NCI-H510A (cell line): ENCODE results near the gene IL13RA1.
"Not testable (repeated sequence)": the region's sequence is repeated elsewhere in the genome, so short reads cannot be mapped to it uniquely, and the experiment has no call there.

ENCODE experiments used
- DNase-seq: peaks from one replicate; lab custom pipeline; 2025; lab: John Stamatoyannopoulos, UW

IL13RA1 gene

DNA sequence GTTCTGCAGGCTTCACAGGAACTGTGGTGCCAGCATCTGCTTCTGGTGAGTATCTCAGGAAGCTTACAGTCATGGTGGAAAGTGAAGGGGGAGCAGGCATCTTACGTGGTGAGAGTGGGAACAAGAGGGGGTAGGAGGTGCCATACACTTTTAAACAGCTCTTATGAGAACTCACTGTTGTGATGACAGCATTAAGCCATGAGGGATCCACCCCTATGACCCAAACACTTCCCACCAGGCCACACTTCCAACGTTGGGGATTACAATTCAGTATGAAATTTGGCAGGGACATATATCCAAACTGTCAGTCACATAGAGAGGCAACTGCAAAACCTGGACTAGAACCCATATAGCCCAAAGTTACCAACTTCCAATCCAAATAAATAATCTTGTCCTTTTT, 53.1 kb downstream of the IL13RA1 start:
- no peak for DNase-seq

DNA sequence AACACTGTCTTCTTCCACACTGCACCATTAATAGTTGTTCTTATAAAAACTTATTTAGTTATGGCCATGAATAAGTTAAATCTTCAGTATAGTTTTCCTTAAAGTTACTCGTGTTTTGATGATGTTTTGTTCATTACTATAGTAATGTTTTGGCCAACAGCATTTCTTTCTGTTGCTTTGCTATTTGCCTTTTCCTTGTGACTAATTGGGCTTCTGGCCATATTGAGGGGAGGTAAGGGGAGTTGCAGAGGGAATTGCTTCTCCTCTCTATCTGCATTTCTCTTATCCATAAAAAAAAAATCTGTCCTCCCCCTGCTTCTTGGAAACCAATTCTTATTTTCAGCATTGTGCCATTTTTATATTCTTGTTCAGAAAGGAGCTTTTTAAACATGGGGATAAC, 53.5 kb downstream of the IL13RA1 start:
- no peak for DNase-seq

- DNase-seq: no peak
Observed at GRCh38 chrX:118795528-118796280, 68.3 kb downstream of the IL13RA1 start.

DNA sequence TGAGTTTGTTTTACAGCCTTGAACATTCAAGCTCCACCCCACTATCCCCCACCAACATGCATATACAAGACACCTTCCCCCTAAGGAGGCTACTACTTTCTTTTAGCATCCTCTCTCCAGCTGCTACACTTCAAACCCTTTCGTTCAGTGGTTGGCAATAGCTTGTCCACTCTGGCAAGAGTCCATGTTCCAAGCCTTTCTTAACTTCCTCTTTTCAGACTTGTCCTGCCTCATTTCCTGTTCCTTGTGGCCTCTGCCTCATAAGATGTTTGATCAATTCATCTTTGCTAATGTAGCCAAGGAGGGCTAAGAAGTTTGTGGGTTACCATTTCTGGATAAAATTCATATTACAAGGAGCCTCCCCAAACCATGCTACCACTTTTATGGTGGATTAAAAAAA, 75.5 kb downstream of the IL13RA1 start:
- DNase-seq: no peak

DNA sequence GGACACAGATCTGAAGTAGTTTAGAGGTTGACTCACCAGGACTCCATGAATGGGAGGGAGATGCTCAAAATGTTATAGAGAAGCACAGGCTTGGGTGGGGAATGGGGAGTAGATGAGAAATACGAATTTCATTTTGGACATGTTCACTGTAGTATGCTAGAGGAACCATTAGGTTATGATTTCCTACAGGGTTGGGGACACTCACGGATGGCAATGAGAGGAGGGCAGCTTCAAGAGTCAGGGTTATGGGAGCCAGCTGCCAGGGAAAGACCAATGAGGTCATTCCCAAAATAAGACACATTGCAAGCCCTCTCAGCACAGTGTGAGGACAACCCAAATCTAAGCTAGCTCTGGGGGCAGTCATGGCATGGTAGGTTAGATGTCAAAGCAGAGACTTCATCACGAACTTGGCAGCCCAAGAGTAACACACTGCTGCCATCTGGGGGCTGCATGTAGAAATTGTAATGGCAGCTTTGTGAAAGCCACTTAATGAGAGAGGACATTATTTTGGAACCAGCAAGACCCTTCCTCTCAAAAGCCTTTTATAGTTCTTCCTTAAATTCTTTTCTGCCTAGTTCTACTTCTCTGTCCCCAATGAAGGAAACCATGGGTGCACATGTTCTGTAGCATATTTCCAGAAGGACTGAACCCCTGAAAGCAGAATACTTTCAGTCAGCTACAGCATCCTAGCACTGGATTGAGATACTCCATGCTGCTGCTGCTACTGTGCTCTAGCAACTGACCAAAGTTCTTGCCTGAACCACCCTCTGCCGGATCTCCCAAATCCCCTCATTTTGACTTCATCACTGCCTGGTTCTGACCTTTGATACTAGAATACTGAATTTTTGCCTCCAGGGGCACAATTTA, 80.0 kb downstream of the IL13RA1 start:
- peak; percentile 14 for DNase-seq

- not testable (repeated sequence) for DNase-seq
Observed at GRCh38 chrX:118817257-118817656, 89.9 kb downstream of the IL13RA1 start.

GRCh38 chrX:118823263-118824172, 96.1 kb downstream of the IL13RA1 start, which contains the start of gene ZCCHC12:
Gene ZCCHC12 (plus strand): TSS chrX:118823824. CDS start chrX:118825245, 1,421 bp downstream.
- DNase-seq: peak; percentile 58

- no peak for DNase-seq
Observed at GRCh38 chrX:118824173-118824730, 96.8 kb downstream of the IL13RA1 start.

DNA sequence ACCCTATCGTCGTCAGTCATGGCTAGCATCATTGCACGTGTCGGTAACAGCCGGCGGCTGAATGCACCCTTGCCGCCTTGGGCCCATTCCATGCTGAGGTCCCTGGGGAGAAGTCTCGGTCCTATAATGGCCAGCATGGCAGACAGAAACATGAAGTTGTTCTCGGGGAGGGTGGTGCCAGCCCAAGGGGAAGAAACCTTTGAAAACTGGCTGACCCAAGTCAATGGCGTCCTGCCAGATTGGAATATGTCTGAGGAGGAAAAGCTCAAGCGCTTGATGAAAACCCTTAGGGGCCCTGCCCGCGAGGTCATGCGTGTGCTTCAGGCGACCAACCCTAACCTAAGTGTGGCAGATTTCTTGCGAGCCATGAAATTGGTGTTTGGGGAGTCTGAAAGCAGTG, 97.8 kb downstream of the IL13RA1 start:
- DNase-seq: no peak

DNA sequence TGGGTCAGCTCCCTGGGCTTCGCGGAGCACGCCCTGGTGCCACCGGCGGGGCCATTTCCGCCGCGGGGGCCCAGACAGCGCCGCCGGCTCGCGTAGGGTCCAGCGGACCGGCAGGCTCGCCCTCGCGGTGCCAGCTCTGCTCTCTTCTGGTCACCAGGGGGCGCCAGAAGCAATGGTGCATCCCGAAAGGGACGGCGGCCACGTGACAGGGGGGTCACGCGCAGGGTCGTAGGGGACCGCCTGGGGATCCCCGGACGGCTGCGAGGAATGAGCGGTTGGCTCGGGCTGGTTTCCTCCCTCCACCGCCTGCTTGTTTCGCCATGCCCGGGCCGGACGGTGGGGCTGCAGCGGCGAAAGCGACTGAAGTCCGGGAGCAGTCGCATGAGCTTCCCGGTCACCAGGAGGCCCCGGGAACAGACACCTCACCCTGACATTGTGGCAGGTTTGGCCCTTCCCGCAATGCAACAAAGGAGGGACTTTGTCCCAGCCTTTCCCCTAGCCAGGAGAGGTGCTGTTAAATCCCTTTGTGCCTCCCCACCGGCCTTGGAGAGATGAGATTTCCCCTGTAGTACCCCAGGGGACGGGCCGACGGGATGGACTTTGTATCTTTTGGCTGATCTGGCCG, 112.0 kb downstream of the IL13RA1 start:
- DNase-seq: peak; percentile 33
